Caco-2 (cell line): Measurements from ENCODE around the gene ABO. TPM values are rescaled to one million over a fixed set of nuclear protein-coding genes. Genes with fewer than 3 reads are reported as not detected.

Experiments used
- BruUV-seq: library from RNA; stranded (reverse); fragments of 400-500 nt; replicated peaks from 2 replicates; lab custom pipeline; 2021; lab: Mats Ljungman, UMichigan
- CTCF ChIA-PET: fragments of 300-600 bp; sonication (Branson Sonifier 250); formaldehyde crosslinking; loops from one replicate; lab custom pipeline; 2022; ENCODE audit warnings: antibody characterized with exemption; lab: Charles Lee
- POLR2A ChIA-PET: fragments of 300-600 bp; sonication (Branson Sonifier 250); formaldehyde crosslinking; loops from one replicate; lab custom pipeline; 2022; ENCODE audit warnings: antibody characterized with exemption; lab: Charles Lee
- DNase-seq, 2 experiments: peaks; one replicate each; pipeline versions ENCODE4 v3.0.0 to v3.0.0-alpha.2; 2020 to 2022
- H3K27me3 ChIP-seq: replicated peaks from 2 replicates; pipeline ENCODE4 v1.6.0; 2011; ENCODE audit warnings: low read length; ENCODE audit not compliant: control insufficient read depth, insufficient read depth
- H3K36me3 ChIP-seq: 2 replicates; pipeline ENCODE4 v1.5.1; 2011; ENCODE audit warnings: low read length; ENCODE audit not compliant: control insufficient read depth, insufficient read depth
- H3K4me1 ChIP-seq: fragments of 250-450 bp; sonication (Bioruptor Pico); 2 replicates; pipeline ENCODE4 v1.5.1; 2020; ENCODE audit warnings: mild to moderate bottlenecking
- H3K4me3 ChIP-seq: 2 replicates; pipeline ENCODE4 v1.5.1; 2011; ENCODE audit warnings: low read depth, mild to moderate bottlenecking, control low read depth, low read length
- H3K9me3 ChIP-seq: fragments of 250-450 bp; sonication (Bioruptor Pico); 2 replicates; pipeline ENCODE4 v1.5.1; 2020; ENCODE audit warnings: mild to moderate bottlenecking, moderate library complexity
- H3K27ac Mint-ChIP-seq: one replicate; pipeline ENCODE4 v1.8.0; 2022; ENCODE audit warnings: mixed read lengths; ENCODE audit not compliant: unreplicated experiment
- H3K27me3 Mint-ChIP-seq: one replicate; pipeline ENCODE4 v1.8.0; 2022; ENCODE audit warnings: mixed read lengths; ENCODE audit not compliant: insufficient read depth, unreplicated experiment
- H3K36me3 Mint-ChIP-seq: one replicate; pipeline ENCODE4 v1.8.0; 2022; ENCODE audit warnings: mild to moderate bottlenecking, mixed read lengths; ENCODE audit not compliant: insufficient read depth, unreplicated experiment
- H3K4me1 Mint-ChIP-seq: one replicate; pipeline ENCODE4 v1.8.0; 2022; ENCODE audit warnings: low read depth, mixed read lengths; ENCODE audit not compliant: unreplicated experiment
- H3K4me3 Mint-ChIP-seq: one replicate; pipeline ENCODE4 v1.8.0; 2022; ENCODE audit warnings: mild to moderate bottlenecking, moderate library complexity, mixed read lengths; ENCODE audit not compliant: unreplicated experiment
- H3K9me3 Mint-ChIP-seq: one replicate; pipeline ENCODE4 v1.8.0; 2022; ENCODE audit warnings: mixed read lengths; ENCODE audit not compliant: unreplicated experiment
- intact Hi-C: fragments of 100-400 bp; cut with micrococcal nuclease; formaldehyde crosslinking; loops from one replicate; pipeline ENCODE4 v1.10.0; 2022; ENCODE audit not compliant: unreplicated experiment
- total RNA-seq: library from RNA; stranded (reverse); gene quantifications from 2 replicates; pipeline ENCODE4 v1.2.3, GENCODE V29; 2022
- TF ChIP-seq, protein P1 (sequence below), 2 experiments: fragments of 200-600 bp in 1 of 2; IDR thresholded peaks; 1 replicate in 1 of 2; 2 replicates in 1 of 2; pipeline versions ENCODE4 v1.5.1 to v1.8.0; 2011 to 2022; ENCODE audit warnings: antibody characterized with exemption in 1 of 2, control low read depth in 1 of 2, inconsistent platforms in 1 of 2, low read depth in 1 of 2, low read length in 1 of 2, mild to moderate bottlenecking in 1 of 2, moderate library complexity in 1 of 2; ENCODE audit not compliant: insufficient read depth in 1 of 2, severe bottlenecking in 1 of 2, unreplicated experiment in 1 of 2

Gene ABO
- total RNA-seq, 1 experiment from 2014 or later: not detected

DNA sequence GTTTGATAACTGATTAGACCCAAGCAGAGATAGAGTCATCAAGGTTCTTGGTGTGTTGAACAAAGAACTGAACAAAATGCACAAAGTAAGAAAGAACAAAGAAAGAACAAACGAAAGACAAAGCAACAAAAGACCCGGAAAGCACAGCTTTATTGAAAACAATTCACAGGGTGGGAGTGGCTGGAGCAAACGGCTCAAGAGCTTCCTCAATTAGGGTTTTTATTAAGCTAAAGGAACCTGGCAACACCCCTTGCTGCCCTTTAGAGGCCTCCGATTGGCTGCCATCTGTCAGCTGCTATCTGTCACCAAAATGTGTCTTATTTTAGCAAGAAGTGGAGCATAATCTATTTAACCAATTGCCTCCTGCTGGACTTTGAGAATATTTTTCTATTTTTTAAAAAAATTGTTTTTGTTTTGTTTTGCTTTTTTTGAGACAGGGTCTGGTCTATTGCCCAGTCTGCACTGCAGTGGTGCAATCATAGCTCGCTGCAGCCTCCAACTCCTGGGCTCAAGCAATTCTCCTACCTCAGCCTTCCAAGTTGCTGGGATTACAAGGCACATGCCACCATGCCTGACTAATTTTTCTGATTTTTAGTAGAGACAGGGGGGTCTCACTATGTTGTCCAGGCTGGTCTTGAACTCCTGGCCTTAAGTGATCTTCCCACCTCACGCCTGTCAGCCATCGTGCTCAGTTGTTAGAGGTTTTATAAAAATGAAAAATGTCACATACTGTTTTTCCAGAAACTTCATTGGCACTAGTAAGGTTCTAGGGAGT, 7.7 kb upstream of the ABO start:
- DNase-seq: no peak
- no peak overlapping the region for H3K4me3 Mint-ChIP-seq
- H3K9me3 Mint-ChIP-seq: peaks cover 15% of the 10 kb centered on the region
- peaks cover 7% of the 10 kb centered on the region; the same call in 1 of the 2 replicates for H3K9me3 ChIP-seq
- no TSS peak for BruUV-seq
- H3K4me1 ChIP-seq: peaks cover 52% of the 10 kb centered on the region
- no peaks in the 10 kb centered on the region for H3K27me3 ChIP-seq
- no peak overlapping the region for H3K4me3 ChIP-seq
- CTCF ChIA-PET: no interaction called here
- TF ChIP-seq, protein P1, sequence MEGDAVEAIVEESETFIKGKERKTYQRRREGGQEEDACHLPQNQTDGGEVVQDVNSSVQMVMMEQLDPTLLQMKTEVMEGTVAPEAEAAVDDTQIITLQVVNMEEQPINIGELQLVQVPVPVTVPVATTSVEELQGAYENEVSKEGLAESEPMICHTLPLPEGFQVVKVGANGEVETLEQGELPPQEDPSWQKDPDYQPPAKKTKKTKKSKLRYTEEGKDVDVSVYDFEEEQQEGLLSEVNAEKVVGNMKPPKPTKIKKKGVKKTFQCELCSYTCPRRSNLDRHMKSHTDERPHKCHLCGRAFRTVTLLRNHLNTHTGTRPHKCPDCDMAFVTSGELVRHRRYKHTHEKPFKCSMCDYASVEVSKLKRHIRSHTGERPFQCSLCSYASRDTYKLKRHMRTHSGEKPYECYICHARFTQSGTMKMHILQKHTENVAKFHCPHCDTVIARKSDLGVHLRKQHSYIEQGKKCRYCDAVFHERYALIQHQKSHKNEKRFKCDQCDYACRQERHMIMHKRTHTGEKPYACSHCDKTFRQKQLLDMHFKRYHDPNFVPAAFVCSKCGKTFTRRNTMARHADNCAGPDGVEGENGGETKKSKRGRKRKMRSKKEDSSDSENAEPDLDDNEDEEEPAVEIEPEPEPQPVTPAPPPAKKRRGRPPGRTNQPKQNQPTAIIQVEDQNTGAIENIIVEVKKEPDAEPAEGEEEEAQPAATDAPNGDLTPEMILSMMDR (IDR thresholded peaks at IDR 0.05; ENCODE audit: insufficient read depth in 1 of 2, low read depth in 1 of 2, low read length in 1 of 2, severe bottlenecking in 1 of 2, unreplicated experiment in 1 of 2): no peak
- intact Hi-C loops: no loop called here
- POLR2A ChIA-PET: no interaction called here
- H3K27ac Mint-ChIP-seq: no peak overlapping the region
- H3K4me1 Mint-ChIP-seq: no peaks in the 10 kb centered on the region
- no peaks in the 10 kb centered on the region for H3K36me3 ChIP-seq
- no peaks in the 10 kb centered on the region for H3K27me3 Mint-ChIP-seq
- no peaks in the 10 kb centered on the region for H3K36me3 Mint-ChIP-seq

DNA sequence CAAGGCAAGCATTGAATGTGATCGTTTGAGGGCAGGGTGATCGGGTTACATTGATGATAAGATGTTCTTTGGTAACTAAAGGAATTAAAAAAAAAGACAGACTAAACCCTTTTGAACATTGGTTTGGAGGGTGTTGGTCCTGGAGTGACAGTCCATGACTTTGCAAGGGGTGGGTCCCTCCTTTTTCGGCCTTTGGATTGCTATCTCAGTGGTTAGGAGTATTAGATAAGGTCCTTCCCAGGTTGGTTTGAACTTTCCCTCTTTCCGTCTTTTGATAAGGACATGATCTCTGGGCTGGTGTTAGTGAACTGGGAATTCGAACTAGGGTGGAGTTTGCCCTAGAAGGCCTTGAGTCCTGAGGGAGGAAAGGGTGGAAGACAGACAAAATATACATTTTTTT, 5.4 kb upstream of the ABO start:
- intact Hi-C loops: no loop called here
- ChIA-PET CTCF (no interaction called here), POLR2A (no interaction called here)

DNA sequence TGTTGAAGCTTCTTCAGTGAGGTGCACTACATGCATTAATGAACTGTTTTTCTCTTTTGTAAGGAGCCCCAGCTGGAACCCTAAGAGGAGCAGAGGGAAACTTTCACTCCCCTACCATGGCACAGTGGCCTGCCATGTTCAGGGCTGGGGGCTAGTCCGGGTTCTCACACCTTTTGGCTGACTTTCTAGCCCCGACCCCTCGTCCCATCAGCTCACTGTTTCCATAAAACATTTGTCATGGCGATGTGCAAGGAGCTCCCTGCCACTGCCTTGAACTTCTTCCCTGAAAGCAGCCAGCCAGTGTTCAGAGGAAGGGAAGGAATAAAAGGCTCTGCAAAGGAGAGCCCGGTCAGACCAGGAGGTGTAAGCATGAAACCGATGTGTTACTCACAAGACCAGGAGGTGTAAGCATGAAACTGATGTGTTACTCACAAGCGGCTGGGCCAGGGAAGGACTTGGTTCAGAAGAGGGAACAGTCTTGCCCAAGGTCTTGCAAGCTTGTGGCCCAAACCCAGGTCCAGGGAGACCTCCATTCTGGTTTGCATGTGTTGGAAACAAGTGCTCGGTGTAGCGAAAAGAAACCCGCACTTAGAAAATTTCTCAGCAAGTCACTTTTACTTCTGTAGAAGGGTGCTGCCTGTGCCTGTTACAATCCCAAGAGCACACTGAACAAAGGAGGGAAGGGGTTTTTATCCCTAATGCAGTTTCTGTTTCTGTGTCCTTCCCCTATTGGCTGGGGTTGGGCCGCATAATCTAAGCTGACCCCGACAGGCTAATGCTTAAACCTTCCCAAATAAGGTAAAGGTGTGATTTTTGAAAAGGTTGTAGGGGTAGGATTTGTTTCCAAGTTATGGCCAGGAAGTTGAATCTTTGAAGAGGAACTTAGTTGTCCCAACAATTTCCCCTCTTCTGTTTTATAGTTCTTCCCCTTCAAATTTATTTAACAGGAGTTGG, 3.4 kb upstream of the ABO start:
- Histone ChIP-seq H3K27me3 (no peaks in the 10 kb centered on the region), H3K4me3 (no peak overlapping the region), H3K4me1 (peaks cover 39% of the 10 kb centered on the region), H3K9me3 (peaks cover 7% of the 10 kb centered on the region; the same call in 1 of the 2 replicates), H3K36me3 (no peaks in the 10 kb centered on the region)
- Mint-ChIP-seq H3K4me3 (no peak overlapping the region), H3K36me3 (no peaks in the 10 kb centered on the region), H3K27me3 (no peaks in the 10 kb centered on the region), H3K9me3 (peaks cover 17% of the 10 kb centered on the region), H3K27ac (no peak overlapping the region), H3K4me1 (no peaks in the 10 kb centered on the region)
- TF ChIP-seq, protein P1 (IDR thresholded peaks at IDR 0.05; ENCODE audit: insufficient read depth in 1 of 2, low read depth in 1 of 2, low read length in 1 of 2, severe bottlenecking in 1 of 2, unreplicated experiment in 1 of 2): no peak
- ChIA-PET POLR2A (no interaction called here), CTCF (no interaction called here)
- no TSS peak for BruUV-seq
- DNase-seq: no peak
- intact Hi-C loops: no loop called here

More for the DNA sequence above, 5.4 kb upstream of the ABO start:
- H3K4me1 Mint-ChIP-seq: no peaks in the 10 kb centered on the region
- H3K36me3 Mint-ChIP-seq: no peaks in the 10 kb centered on the region
- no peaks in the 10 kb centered on the region for H3K27me3 ChIP-seq
- no TSS peak for BruUV-seq
- peaks cover 7% of the 10 kb centered on the region; the same call in 1 of the 2 replicates for H3K9me3 ChIP-seq
- H3K27me3 Mint-ChIP-seq: no peaks in the 10 kb centered on the region
- TF ChIP-seq, protein P1 (IDR thresholded peaks at IDR 0.05; ENCODE audit: insufficient read depth in 1 of 2, low read depth in 1 of 2, low read length in 1 of 2, severe bottlenecking in 1 of 2, unreplicated experiment in 1 of 2): no peak
- H3K4me1 ChIP-seq: peaks cover 52% of the 10 kb centered on the region
- H3K4me3 ChIP-seq: no peak overlapping the region
- no peak overlapping the region for H3K4me3 Mint-ChIP-seq
- H3K27ac Mint-ChIP-seq: peak overlapping the region; percentile 45
- DNase-seq: peak; percentile 19 to 61
- no peaks in the 10 kb centered on the region for H3K36me3 ChIP-seq
- H3K9me3 Mint-ChIP-seq: peaks cover 17% of the 10 kb centered on the region
